Kasumi-1 (cell line): Measurements from ENCODE around the gene PELI3.

Source experiments
- DNase-seq, 2 experiments: peaks; one replicate each; lab custom pipeline; 2025; lab: John Stamatoyannopoulos, UW

Gene PELI3

GRCh38 chr11:66505276-66505816, 38.6 kb downstream of the PELI3 start:
- no peak for DNase-seq

GRCh38 chr11:66509131-66509561, 42.4 kb downstream of the PELI3 start:
- DNase-seq: no peak

- peak; percentile 74 to 77 for DNase-seq
Observed at GRCh38 chr11:66510271-66510989, 43.7 kb downstream of the PELI3 start, which contains the start of gene BBS1. Gene BBS1 (plus strand): TSS chr11:66510635. CDS start chr11:66510660, 25 bp downstream.

GRCh38 chr11:66510990-66511339, 44.3 kb downstream of the PELI3 start:
- no peak for DNase-seq

GRCh38 chr11:66523611-66524010, 56.9 kb downstream of the PELI3 start:
- DNase-seq: no peak

DNA sequence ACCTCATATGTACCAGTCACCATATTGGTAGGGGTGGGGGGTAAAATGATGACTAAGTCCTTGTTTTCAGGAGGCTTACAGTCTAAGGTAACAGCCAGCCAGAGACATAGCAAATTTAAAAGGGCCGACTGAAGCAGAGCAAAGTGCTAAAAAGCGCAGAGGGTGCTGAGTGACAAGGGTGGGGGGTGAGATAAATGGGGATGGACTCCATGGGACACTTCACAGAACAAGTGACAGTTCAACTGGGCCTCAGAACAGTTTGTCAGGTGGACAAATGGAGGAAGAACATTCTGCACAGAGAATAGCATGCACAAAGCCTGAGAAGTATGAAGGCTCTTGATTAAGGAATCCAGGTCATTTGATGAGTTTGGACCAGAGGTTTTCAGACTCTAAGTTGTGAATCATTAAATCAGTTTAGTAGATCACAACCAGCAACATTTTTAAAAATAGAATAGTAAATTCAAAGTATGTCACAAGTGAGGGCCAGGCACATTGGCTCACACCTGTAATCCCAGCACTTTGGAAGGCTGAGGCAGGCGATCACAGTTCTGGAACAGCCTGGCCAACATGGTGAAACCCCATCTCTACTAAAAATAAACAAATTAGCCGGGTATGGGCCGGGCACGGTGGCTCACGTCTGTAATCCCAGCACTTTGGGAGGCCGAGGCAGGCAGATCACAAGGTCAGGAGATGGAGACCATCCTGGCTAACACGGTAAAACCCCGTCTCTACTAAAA, 57.8 kb downstream of the PELI3 start:
- DNase-seq: no peak
